Spinal cord (tissue), 10 donors: Measurements from ENCODE around the gene PTPN4. TPM values are rescaled to one million over a fixed set of nuclear protein-coding genes. Genes with fewer than 3 reads are reported as not detected.

Experiments
- DNase-seq, 6 donors: peaks; one replicate each; pipeline versions ENCODE4 v3.0.0 to v3.0.0-alpha.2; 2013 to 2015; ENCODE audit warnings: low spot score in 6 of 6, low read depth in 4 of 6
- H3K27ac ChIP-seq: one replicate; pipeline ENCODE4 v1.5.1; 2013; ENCODE audit warnings: low read depth, low read length, control low read depth
- H3K27me3 ChIP-seq: one replicate; pipeline ENCODE4 v1.6.1; 2013; ENCODE audit warnings: low read length; ENCODE audit not compliant: control insufficient read depth, insufficient read depth
- H3K36me3 ChIP-seq: one replicate; pipeline ENCODE4 v1.6.1; 2013; ENCODE audit warnings: low read length; ENCODE audit not compliant: control insufficient read depth, insufficient read depth
- H3K4me1 ChIP-seq: one replicate; pipeline ENCODE4 v1.6.1; 2013; ENCODE audit warnings: low read length; ENCODE audit not compliant: control insufficient read depth, insufficient read depth
- H3K4me3 ChIP-seq: one replicate; pipeline ENCODE4 v1.5.1; 2013; ENCODE audit warnings: low read depth, low read length, control low read depth
- H3K9me3 ChIP-seq: one replicate; pipeline ENCODE4 v1.6.1; 2013; ENCODE audit warnings: low read length; ENCODE audit not compliant: control insufficient read depth, insufficient read depth
- WGBS: methylation state at CpG from one replicate; pipeline ENCODE4 v1.1.5; 2013; ENCODE audit warnings: missing lambda C conversion rate; ENCODE audit not compliant: insufficient coverage; 5-methylcytosine and 5-hydroxymethylcytosine counted together
- polyA plus RNA-seq, 2 donors: library from polyadenylated mRNA; unstranded; fragments of 120-200 nt; gene quantifications; one replicate each; pipeline ENCODE4 v1.2.1, GENCODE V29; 2013; ENCODE audit not compliant: insufficient read length in 2 of 2
- total RNA-seq, 2 donors: library from RNA; depleted of rRNA in 1 of 2; stranded (reverse); fragments of 120-200 nt in 1 of 2; fragments of >200 nt in 1 of 2; gene quantifications; one replicate each; pipeline versions ENCODE4 v1.2.3 to v1.2.4, GENCODE V29; 2013 to 2014
- donor health status: healthy.

Gene PTPN4
- total and polyA plus RNA-seq, 4 donors = 16.8 to 117 (median 45.0) TPM

DNA sequence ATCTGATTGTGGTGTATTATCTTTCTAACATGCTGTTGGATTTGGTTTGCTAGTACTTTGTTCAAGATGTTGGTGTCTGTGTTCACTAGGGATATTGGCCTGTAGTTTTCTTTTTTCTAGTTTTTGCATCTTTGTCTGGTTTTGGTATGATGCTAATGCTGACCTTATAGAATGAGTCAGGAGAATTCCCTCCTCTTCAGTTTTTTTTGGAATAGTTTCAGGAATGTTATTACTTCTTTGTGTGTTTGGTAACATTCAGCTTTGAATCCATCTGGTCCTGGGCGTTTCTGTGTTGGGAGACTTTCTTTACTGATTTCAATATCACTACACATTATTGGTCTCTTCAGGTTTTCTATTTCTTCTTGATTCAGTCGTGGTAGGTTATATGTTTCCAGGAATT, 129.0 kb downstream of the PTPN4 start:
- H3K36me3 ChIP-seq = no peaks in the 10 kb centered on the region
- no peak overlapping the region for H3K4me3 ChIP-seq
- H3K27ac ChIP-seq = no peak overlapping the region
- no peaks in the 10 kb centered on the region for H3K4me1 ChIP-seq
- 100% methylated on average over 1 of the region's 2 CpGs for WGBS
- H3K27me3 ChIP-seq = no peaks in the 10 kb centered on the region
- no peak for DNase-seq
- H3K9me3 ChIP-seq = peaks cover 2% of the 10 kb centered on the region

GRCh38 chr2:119897736-119898395, 138.1 kb downstream of the PTPN4 start:
- WGBS = 95% methylated on average over 2 of the region's 5 CpGs
- H3K27ac ChIP-seq = no peak overlapping the region
- peaks cover 11% of the 10 kb centered on the region for H3K36me3 ChIP-seq
- H3K27me3 ChIP-seq = no peaks in the 10 kb centered on the region
- peaks cover 2% of the 10 kb centered on the region for H3K9me3 ChIP-seq
- H3K4me3 ChIP-seq = no peak overlapping the region
- H3K4me1 ChIP-seq = no peaks in the 10 kb centered on the region
- DNase-seq = no peak

DNA sequence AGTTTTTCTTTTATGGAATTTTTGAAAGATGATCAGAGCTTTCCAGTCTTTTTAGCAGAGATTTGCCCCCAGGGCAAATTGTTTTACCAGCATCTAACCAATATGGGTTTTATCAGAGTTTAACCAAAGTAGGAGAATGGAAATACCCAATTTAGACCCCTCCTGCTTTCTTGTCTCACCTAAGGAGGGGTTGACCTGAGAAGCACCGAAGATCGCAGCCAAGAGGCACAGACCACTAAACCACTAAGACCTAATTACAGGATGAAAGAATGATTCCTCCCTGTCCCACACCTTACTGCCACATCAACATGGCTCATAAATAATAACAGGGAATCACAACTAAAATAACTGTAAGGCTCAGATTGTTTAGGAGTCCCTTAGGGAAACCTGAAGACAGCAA, 141.3 kb downstream of the PTPN4 start:
- Histone ChIP-seq H3K36me3 (peaks cover 16% of the 10 kb centered on the region), H3K9me3 (peaks cover 2% of the 10 kb centered on the region), H3K27ac (no peak overlapping the region), H3K4me1 (no peaks in the 10 kb centered on the region), H3K27me3 (no peaks in the 10 kb centered on the region), H3K4me3 (no peak overlapping the region)
- no peak for DNase-seq
- WGBS = no CpG with 5 or more reads among the region's 2 CpGs

DNA sequence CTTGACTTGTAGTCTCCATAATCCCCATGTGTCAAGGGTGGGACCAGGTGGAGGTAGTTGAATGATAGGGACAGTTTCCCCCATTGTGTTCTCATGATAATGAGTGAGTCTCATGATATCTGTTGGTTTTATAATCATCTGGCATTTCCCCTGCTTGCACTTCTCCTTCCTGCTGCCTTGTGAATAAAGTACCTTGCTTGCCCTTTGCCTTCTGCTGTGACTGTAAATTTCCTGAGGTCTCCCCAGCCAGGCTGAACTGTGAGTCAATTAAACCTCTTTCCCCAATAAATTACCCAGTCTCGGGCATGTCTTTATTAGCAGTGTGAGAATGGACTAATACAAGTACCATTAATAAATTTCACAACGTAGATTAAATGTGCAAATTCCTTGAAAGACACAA, 150.8 kb downstream of the PTPN4 start:
- WGBS = no CpG with 5 or more reads among the region's 2 CpGs
- no peak for DNase-seq
- H3K4me1 ChIP-seq = no peaks in the 10 kb centered on the region
- no peak overlapping the region for H3K27ac ChIP-seq
- H3K36me3 ChIP-seq = no peaks in the 10 kb centered on the region
- no peak overlapping the region for H3K4me3 ChIP-seq
- H3K9me3 ChIP-seq = peaks cover 4% of the 10 kb centered on the region
- no peaks in the 10 kb centered on the region for H3K27me3 ChIP-seq

- Histone ChIP-seq H3K9me3 (peaks cover 4% of the 10 kb centered on the region), H3K4me3 (no peak overlapping the region), H3K27me3 (no peaks in the 10 kb centered on the region), H3K27ac (no peak overlapping the region), H3K36me3 (peaks cover 3% of the 10 kb centered on the region), H3K4me1 (no peaks in the 10 kb centered on the region)
- DNase-seq = no peak
- WGBS = no CpG with 5 or more reads among the region's 1 CpG
These were observed 154.5 kb downstream of the PTPN4 start for GRCh38 chr2:119914266-119914665.

DNA sequence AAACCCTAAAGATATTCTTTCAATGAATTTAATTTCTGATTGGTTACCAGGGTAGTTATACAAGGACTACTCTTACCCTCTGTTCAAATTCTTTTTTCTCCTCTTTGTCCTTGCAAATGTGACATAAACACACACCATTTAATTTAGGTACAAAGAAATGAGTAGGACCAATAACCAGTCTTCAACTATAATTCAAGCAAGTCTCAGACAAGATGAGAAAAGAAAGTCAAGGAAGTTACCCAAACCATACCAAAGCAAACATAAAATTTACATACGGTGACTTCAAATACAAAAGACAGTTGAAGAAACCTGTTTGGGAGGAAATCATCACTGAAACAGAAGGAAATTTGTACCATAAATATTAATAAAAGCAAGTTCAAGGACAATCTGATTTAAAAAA, 162.1 kb downstream of the PTPN4 start:
- H3K27ac ChIP-seq = no peak overlapping the region
- no peak overlapping the region for H3K4me3 ChIP-seq
- no peaks in the 10 kb centered on the region for H3K27me3 ChIP-seq
- H3K36me3 ChIP-seq = no peaks in the 10 kb centered on the region
- WGBS = no CpG with 5 or more reads among the region's 1 CpG
- DNase-seq = no peak
- H3K9me3 ChIP-seq = no peaks in the 10 kb centered on the region
- no peaks in the 10 kb centered on the region for H3K4me1 ChIP-seq

DNA sequence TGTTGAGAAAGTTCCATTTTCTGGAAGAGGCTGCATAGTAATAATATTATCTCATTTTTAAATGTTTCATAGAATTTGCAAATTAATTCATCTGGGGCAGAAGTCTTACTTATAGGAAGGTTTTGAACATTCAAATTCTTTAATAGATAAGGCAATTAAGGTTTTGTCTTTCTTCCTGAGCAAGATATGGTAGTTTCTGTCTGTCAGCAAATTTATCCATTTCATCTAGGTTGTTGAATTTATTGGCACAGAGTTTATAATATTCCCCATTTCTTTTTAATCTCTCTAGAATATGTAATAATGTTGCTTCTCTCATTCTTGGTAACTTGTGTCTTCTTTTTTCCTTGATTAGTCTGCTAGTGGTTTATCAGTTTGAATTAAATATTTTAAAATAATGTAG, 163.0 kb downstream of the PTPN4 start:
- no peaks in the 10 kb centered on the region for H3K9me3 ChIP-seq
- H3K27ac ChIP-seq = no peak overlapping the region
- H3K27me3 ChIP-seq = no peaks in the 10 kb centered on the region
- no peak for DNase-seq
- no peak overlapping the region for H3K4me3 ChIP-seq
- H3K36me3 ChIP-seq = no peaks in the 10 kb centered on the region
- H3K4me1 ChIP-seq = no peaks in the 10 kb centered on the region

DNA sequence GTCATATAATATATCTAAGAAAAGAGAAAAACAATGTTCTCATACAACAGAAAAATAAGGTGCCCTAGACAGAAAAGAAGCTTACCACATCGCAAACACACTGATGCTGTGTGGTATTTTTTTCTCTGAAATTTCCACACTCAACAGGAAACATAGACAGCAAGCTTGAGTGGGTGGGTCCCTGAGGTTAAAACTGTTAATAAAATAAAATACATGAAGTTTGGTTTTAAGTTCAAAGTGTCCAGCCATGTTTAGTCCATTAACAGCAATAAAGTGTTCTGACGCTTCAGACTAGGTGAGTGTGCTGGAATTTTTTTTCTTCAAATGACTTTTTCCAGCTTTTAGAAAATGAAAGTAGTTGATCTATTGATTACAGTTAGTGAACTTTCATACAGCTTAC, 169.8 kb downstream of the PTPN4 start:
- Histone ChIP-seq H3K36me3 (peaks cover 7% of the 10 kb centered on the region), H3K9me3 (no peaks in the 10 kb centered on the region), H3K4me3 (no peak overlapping the region), H3K27me3 (no peaks in the 10 kb centered on the region), H3K27ac (no peak overlapping the region), H3K4me1 (no peaks in the 10 kb centered on the region)
- no CpG with 5 or more reads among the region's 2 CpGs for WGBS
- no peak for DNase-seq

- H3K4me1 ChIP-seq = no peaks in the 10 kb centered on the region
- H3K27ac ChIP-seq = no peak overlapping the region
- peaks cover 11% of the 10 kb centered on the region for H3K36me3 ChIP-seq
- no peak for DNase-seq
- WGBS = 80% methylated on average over 1 of the region's 2 CpGs
- no peaks in the 10 kb centered on the region for H3K27me3 ChIP-seq
- no peaks in the 10 kb centered on the region for H3K9me3 ChIP-seq
- no peak overlapping the region for H3K4me3 ChIP-seq
These were observed 173.1 kb downstream of the PTPN4 start for GRCh38 chr2:119932809-119933208.

GRCh38 chr2:119934319-119934718, 174.6 kb downstream of the PTPN4 start:
- Histone ChIP-seq H3K27me3 (no peaks in the 10 kb centered on the region), H3K4me1 (no peaks in the 10 kb centered on the region), H3K9me3 (no peaks in the 10 kb centered on the region), H3K36me3 (peaks cover 14% of the 10 kb centered on the region), H3K4me3 (no peak overlapping the region), H3K27ac (no peak overlapping the region)
- DNase-seq = no peak
